ENCODE measurements around the gene KLHL24. TPM values are rescaled to one million over a fixed set of nuclear protein-coding genes. Genes with fewer than 3 reads are reported as not detected.

The KLHL24 gene
- total and polyA plus RNA-seq, 2 donors (not counting 1 experiment from before 2014, with no cell fraction given) = 20.4 to 70.7 TPM

DNA sequence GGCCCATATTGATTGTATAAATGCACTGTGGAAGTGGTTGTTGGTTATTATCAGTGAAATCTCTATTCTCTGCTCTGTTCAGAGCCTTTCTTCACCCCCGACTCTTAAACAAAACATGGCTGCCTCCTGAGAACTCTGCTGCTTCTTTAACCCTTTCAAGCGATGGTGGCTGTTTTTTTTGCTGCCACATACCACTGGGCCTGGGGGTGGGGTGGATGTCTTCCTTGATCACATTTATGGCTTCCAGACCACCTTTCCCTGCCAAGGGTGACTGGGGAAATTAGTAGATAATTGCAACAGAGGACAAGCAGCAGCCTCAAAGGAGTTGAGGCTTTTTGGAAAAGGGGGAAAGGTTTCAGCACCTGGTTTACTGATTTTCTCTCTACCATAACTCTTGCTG lies 94.9 kb downstream of the KLHL24 start:
- no peaks in the 10 kb centered on the region for H3K79me2 ChIP-seq (ENCODE audit: control insufficient read depth, insufficient read depth, low read length)
- DNase-seq (ENCODE audit: low read depth in 2 of 2) = no peak
- H3K4me1 ChIP-seq (ENCODE audit: control insufficient read depth, extremely low read depth, insufficient read depth, low read length) = no peaks in the 10 kb centered on the region
- no peak overlapping the region for H3K9ac ChIP-seq (ENCODE audit: insufficient read depth, low read length)
- TF ChIP-seq, protein P1, sequence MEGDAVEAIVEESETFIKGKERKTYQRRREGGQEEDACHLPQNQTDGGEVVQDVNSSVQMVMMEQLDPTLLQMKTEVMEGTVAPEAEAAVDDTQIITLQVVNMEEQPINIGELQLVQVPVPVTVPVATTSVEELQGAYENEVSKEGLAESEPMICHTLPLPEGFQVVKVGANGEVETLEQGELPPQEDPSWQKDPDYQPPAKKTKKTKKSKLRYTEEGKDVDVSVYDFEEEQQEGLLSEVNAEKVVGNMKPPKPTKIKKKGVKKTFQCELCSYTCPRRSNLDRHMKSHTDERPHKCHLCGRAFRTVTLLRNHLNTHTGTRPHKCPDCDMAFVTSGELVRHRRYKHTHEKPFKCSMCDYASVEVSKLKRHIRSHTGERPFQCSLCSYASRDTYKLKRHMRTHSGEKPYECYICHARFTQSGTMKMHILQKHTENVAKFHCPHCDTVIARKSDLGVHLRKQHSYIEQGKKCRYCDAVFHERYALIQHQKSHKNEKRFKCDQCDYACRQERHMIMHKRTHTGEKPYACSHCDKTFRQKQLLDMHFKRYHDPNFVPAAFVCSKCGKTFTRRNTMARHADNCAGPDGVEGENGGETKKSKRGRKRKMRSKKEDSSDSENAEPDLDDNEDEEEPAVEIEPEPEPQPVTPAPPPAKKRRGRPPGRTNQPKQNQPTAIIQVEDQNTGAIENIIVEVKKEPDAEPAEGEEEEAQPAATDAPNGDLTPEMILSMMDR (conservative IDR thresholded peaks at IDR 0.05 in 1 of 2, IDR thresholded peaks at IDR 0.05 in 1 of 2; ENCODE audit: low read depth in 1 of 2, low read length in 2 of 2) = no peak
- no peak for TF ChIP-seq EZH2 (IDR thresholded peaks at IDR 0.05; ENCODE audit: low read length, missing control alignments)
- H3K9me3 ChIP-seq (ENCODE audit: control insufficient read depth, insufficient read depth, low read depth, low read length) = no peaks in the 10 kb centered on the region
- H3K27me3 ChIP-seq (ENCODE audit: control insufficient read depth, insufficient read depth, low read length) = no peaks in the 10 kb centered on the region
- no peak overlapping the region for H3K27ac ChIP-seq (ENCODE audit: insufficient read depth, low read length)
- H2AFZ ChIP-seq (ENCODE audit: low read length) = no peak overlapping the region
- no peak overlapping the region for H3K4me3 ChIP-seq (replicated peaks in 1 of 4; ENCODE audit: control extremely low read depth in 1 of 4, insufficient read depth in 1 of 4, low read depth in 3 of 4, low read length in 4 of 4)
- H3K4me2 ChIP-seq (ENCODE audit: extremely low read depth, insufficient read depth, low read length) = no peak overlapping the region
- H3K36me3 ChIP-seq (ENCODE audit: control insufficient read depth, insufficient read depth, low read length) = peaks cover 5% of the 10 kb centered on the region
- no peaks in the 10 kb centered on the region for H4K20me1 ChIP-seq (ENCODE audit: control insufficient read depth, extremely low read depth, insufficient read depth, low read length)

DNA sequence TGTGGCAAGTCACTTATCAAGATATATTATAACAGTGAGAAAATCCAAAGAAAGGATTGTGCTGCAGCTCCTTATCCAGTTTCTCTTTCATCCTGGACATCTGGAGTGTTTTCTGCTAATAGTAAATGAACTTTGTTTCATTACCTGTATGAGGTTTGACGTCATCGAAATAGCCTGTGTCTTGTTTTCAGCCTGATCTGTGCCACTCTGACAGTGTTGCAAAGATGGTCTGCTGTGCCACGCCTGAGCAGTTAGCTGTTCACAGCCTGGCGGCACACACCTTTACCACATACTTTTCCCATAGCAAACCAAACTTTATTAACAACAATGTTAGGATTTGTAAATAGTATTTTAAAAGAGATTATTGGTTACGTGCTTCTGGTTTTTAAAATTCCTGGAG lies 96.2 kb downstream of the KLHL24 start:
- no peaks in the 10 kb centered on the region for H3K27me3 ChIP-seq (ENCODE audit: control insufficient read depth, insufficient read depth, low read length)
- peaks cover 4% of the 10 kb centered on the region for H3K36me3 ChIP-seq (ENCODE audit: control insufficient read depth, insufficient read depth, low read length)
- H4K20me1 ChIP-seq (ENCODE audit: control insufficient read depth, extremely low read depth, insufficient read depth, low read length) = no peaks in the 10 kb centered on the region
- H3K4me1 ChIP-seq (ENCODE audit: control insufficient read depth, extremely low read depth, insufficient read depth, low read length) = no peaks in the 10 kb centered on the region
- H3K4me3 ChIP-seq (replicated peaks in 1 of 4; ENCODE audit: control extremely low read depth in 1 of 4, insufficient read depth in 1 of 4, low read depth in 3 of 4, low read length in 4 of 4) = no peak overlapping the region
- H3K9ac ChIP-seq (ENCODE audit: insufficient read depth, low read length) = no peak overlapping the region
- no peaks in the 10 kb centered on the region for H3K79me2 ChIP-seq (ENCODE audit: control insufficient read depth, insufficient read depth, low read length)
- no peak overlapping the region for H2AFZ ChIP-seq (ENCODE audit: low read length)
- TF ChIP-seq EZH2 (IDR thresholded peaks at IDR 0.05; ENCODE audit: low read length, missing control alignments) = no peak
- TF ChIP-seq, protein P1 (conservative IDR thresholded peaks at IDR 0.05 in 1 of 2, IDR thresholded peaks at IDR 0.05 in 1 of 2; ENCODE audit: low read depth in 1 of 2, low read length in 2 of 2) = no peak
- no peak overlapping the region for H3K4me2 ChIP-seq (ENCODE audit: extremely low read depth, insufficient read depth, low read length)
- no peak for DNase-seq (ENCODE audit: low read depth in 2 of 2)
- no peak overlapping the region for H3K27ac ChIP-seq (ENCODE audit: insufficient read depth, low read length)
- H3K9me3 ChIP-seq (ENCODE audit: control insufficient read depth, insufficient read depth, low read depth, low read length) = no peaks in the 10 kb centered on the region

DNA sequence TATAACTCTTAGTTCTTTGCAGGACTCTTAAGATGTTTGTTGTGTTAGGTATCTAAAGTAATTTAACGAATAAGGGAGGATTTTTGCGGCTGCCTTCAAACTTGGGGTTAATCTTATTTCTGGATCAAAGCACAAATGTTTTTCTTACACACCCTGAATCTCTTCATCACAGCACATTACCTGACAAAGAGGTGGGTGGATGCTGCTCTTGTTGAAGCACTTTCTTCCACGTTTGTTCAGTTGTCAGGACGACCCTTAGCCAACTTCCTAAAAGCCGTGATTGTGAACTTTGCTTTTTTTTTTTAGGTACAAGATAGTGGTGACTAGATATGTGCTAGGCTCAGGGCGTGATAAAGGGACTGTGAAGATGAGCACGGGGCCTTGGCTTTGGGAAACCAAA lies 98.1 kb downstream of the KLHL24 start:
- H3K79me2 ChIP-seq (ENCODE audit: control insufficient read depth, insufficient read depth, low read length) = no peaks in the 10 kb centered on the region
- no peak overlapping the region for H3K4me2 ChIP-seq (ENCODE audit: extremely low read depth, insufficient read depth, low read length)
- no peaks in the 10 kb centered on the region for H3K4me1 ChIP-seq (ENCODE audit: control insufficient read depth, extremely low read depth, insufficient read depth, low read length)
- H3K27ac ChIP-seq (ENCODE audit: insufficient read depth, low read length) = no peak overlapping the region
- no peaks in the 10 kb centered on the region for H4K20me1 ChIP-seq (ENCODE audit: control insufficient read depth, extremely low read depth, insufficient read depth, low read length)
- no peak for TF ChIP-seq EZH2 (IDR thresholded peaks at IDR 0.05; ENCODE audit: low read length, missing control alignments)
- TF ChIP-seq, protein P1 (conservative IDR thresholded peaks at IDR 0.05 in 1 of 2, IDR thresholded peaks at IDR 0.05 in 1 of 2; ENCODE audit: low read depth in 1 of 2, low read length in 2 of 2) = no peak
- DNase-seq (ENCODE audit: low read depth in 2 of 2) = no peak
- no peaks in the 10 kb centered on the region for H3K9me3 ChIP-seq (ENCODE audit: control insufficient read depth, insufficient read depth, low read depth, low read length)
- no peaks in the 10 kb centered on the region for H3K27me3 ChIP-seq (ENCODE audit: control insufficient read depth, insufficient read depth, low read length)
- no peak overlapping the region for H3K4me3 ChIP-seq (replicated peaks in 1 of 4; ENCODE audit: control extremely low read depth in 1 of 4, insufficient read depth in 1 of 4, low read depth in 3 of 4, low read length in 4 of 4)
- H3K9ac ChIP-seq (ENCODE audit: insufficient read depth, low read length) = no peak overlapping the region
- H2AFZ ChIP-seq (ENCODE audit: low read length) = no peak overlapping the region
- no peaks in the 10 kb centered on the region for H3K36me3 ChIP-seq (ENCODE audit: control insufficient read depth, insufficient read depth, low read length)

Other genes with a start within 250 kb of the KLHL24 start
- gene MCF2L2, start 207.0 kb upstream of the KLHL24 start, total RNA-seq = under 0.01 TPM in 2 replicates
- gene MCF2L2, start 207.0 kb upstream of the KLHL24 start, polyA plus RNA-seq = 0.05 and 0.08 TPM in 2 replicates
- gene KLHL6, start 79.9 kb upstream of the KLHL24 start, total RNA-seq = not detected in 2 replicates
- not detected in 2 replicates for gene KLHL6, start 79.9 kb upstream of the KLHL24 start, polyA plus RNA-seq
- gene YEATS2, start 62.2 kb downstream of the KLHL24 start, total RNA-seq = 28.0 and 28.7 TPM in 2 replicates
- 19.5 and 25.0 TPM in 2 replicates for gene YEATS2, start 62.2 kb downstream of the KLHL24 start, polyA plus RNA-seq
- gene MAP6D1, start 190.0 kb downstream of the KLHL24 start, total RNA-seq = 0.51 and 0.83 TPM in 2 replicates
- gene MAP6D1, start 190.0 kb downstream of the KLHL24 start, polyA plus RNA-seq = 2.1 and 3.8 TPM in 2 replicates
- 21.1 and 30.2 TPM in 2 replicates for gene PARL, start 249.3 kb downstream of the KLHL24 start, total RNA-seq
- 55.9 and 59.7 TPM in 2 replicates for gene PARL, start 249.3 kb downstream of the KLHL24 start, polyA plus RNA-seq

Data from fibroblast of lung (primary cell).